Measurements from ENCODE around the gene GTF2F2.

DNA sequence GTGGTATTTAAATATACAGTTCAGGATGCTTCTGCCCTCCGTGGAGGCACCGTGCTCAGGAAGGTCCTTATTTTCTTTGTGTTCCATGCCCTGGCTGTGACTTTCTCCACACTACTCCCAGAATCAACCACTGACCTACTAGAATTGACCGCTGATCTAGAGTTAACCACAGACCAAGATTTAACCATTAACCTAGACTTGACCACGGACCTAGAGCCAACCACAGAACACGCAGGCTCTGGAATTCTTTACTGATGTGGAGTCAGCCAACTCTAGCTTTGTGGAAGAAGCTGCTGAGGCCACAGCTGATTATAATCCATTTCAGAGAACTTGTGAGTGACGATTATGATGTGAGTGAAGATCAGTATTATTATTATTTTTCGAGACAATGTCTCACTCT is 18.0 kb downstream of the GTF2F2 start:
- TF ChIP-seq, protein P1, sequence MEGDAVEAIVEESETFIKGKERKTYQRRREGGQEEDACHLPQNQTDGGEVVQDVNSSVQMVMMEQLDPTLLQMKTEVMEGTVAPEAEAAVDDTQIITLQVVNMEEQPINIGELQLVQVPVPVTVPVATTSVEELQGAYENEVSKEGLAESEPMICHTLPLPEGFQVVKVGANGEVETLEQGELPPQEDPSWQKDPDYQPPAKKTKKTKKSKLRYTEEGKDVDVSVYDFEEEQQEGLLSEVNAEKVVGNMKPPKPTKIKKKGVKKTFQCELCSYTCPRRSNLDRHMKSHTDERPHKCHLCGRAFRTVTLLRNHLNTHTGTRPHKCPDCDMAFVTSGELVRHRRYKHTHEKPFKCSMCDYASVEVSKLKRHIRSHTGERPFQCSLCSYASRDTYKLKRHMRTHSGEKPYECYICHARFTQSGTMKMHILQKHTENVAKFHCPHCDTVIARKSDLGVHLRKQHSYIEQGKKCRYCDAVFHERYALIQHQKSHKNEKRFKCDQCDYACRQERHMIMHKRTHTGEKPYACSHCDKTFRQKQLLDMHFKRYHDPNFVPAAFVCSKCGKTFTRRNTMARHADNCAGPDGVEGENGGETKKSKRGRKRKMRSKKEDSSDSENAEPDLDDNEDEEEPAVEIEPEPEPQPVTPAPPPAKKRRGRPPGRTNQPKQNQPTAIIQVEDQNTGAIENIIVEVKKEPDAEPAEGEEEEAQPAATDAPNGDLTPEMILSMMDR (conservative IDR thresholded peaks at IDR 0.05; ENCODE audit: low read depth, low read length): no peak
- TF ChIP-seq EZH2 (IDR thresholded peaks at IDR 0.05; ENCODE audit: borderline replicate concordance, low read depth, low read length, poor library complexity, severe bottlenecking): no peak
